Fibroblast of lung (primary cell): Measurements from ENCODE around the gene TWF2. TPM values are rescaled to one million over a fixed set of nuclear protein-coding genes. Genes with fewer than 3 reads are reported as not detected.

Source experiments
- DNase-seq, 2 donors: peaks; one replicate each; pipeline versions ENCODE4 v3.0.0 to v3.0.0-alpha.2; 2010; ENCODE audit warnings: low read depth in 2 of 2
- H2AFZ ChIP-seq: 2 replicates; pipeline ENCODE4 v1.5.1; 2012; ENCODE audit warnings: low read length, control low read depth, inconsistent platforms
- H3K27ac ChIP-seq: 2 replicates; pipeline ENCODE4 v1.5.1; 2011; ENCODE audit warnings: low read length, control low read depth; ENCODE audit not compliant: insufficient read depth
- H3K27me3 ChIP-seq: 2 replicates; pipeline ENCODE4 v1.5.1; 2011; ENCODE audit warnings: mild to moderate bottlenecking, low read length; ENCODE audit not compliant: control insufficient read depth, insufficient read depth
- H3K36me3 ChIP-seq: 2 replicates; pipeline ENCODE4 v1.5.1; 2011; ENCODE audit warnings: low read length; ENCODE audit not compliant: control insufficient read depth, insufficient read depth
- H3K4me1 ChIP-seq: 2 replicates; pipeline ENCODE4 v1.5.1; 2011; ENCODE audit warnings: low read length; ENCODE audit not compliant: control insufficient read depth, insufficient read depth; ENCODE audit errors: extremely low read depth
- H3K4me2 ChIP-seq: 2 replicates; pipeline ENCODE4 v1.5.1; 2011; ENCODE audit warnings: low read length, control low read depth; ENCODE audit not compliant: insufficient read depth; ENCODE audit errors: extremely low read depth
- H3K4me3 ChIP-seq, 4 experiments: fragments of 200-600 bp in 1 of 4; sonication (generic) in 1 of 4; replicated peaks in 1 of 4; 2 replicates each; pipeline ENCODE4 v1.5.1; 2011 to 2016; ENCODE audit warnings: low read length in 4 of 4, low read depth in 3 of 4, mild to moderate bottlenecking in 3 of 4, control low read depth in 2 of 4, inconsistent platforms in 1 of 4, mixed read lengths in 1 of 4; ENCODE audit not compliant: insufficient read depth in 1 of 4; ENCODE audit errors: control extremely low read depth in 1 of 4
- H3K79me2 ChIP-seq: 2 replicates; pipeline ENCODE4 v1.5.1; 2012; ENCODE audit warnings: mild to moderate bottlenecking, low read length, inconsistent platforms; ENCODE audit not compliant: control insufficient read depth, insufficient read depth
- H3K9ac ChIP-seq: 2 replicates; pipeline ENCODE4 v1.5.1; 2011; ENCODE audit warnings: mild to moderate bottlenecking, low read length, control low read depth; ENCODE audit not compliant: insufficient read depth
- H3K9me3 ChIP-seq: 2 replicates; pipeline ENCODE4 v1.5.1; 2012; ENCODE audit warnings: low read depth, low read length; ENCODE audit not compliant: control insufficient read depth, insufficient read depth
- H4K20me1 ChIP-seq: 2 replicates; pipeline ENCODE4 v1.5.1; 2011; ENCODE audit warnings: low read length; ENCODE audit not compliant: control insufficient read depth, insufficient read depth; ENCODE audit errors: extremely low read depth
- CTCF ChIP-seq, 2 donors: IDR thresholded peaks in 1 of 2; conservative IDR thresholded peaks in 1 of 2; 1 replicate in 1 of 2; 2 replicates in 1 of 2; pipeline ENCODE4 v1.5.1; 2011 to 2012; ENCODE audit warnings: low read length in 2 of 2, control low read depth in 1 of 2, inconsistent platforms in 1 of 2, low read depth in 1 of 2, mild to moderate bottlenecking in 1 of 2
- EZH2 ChIP-seq: IDR thresholded peaks from 2 replicates; pipeline ENCODE4 v1.5.1; 2012; ENCODE audit warnings: low read length, control low read depth, mild to moderate bottlenecking; ENCODE audit errors: missing control alignments
- polyA plus RNA-seq, 2 donors: library from polyadenylated mRNA; depleted of rRNA in 1 of 2; stranded (reverse) in 1 of 2; unstranded in 1 of 2; fragments of >200 nt; gene quantifications; 2 replicates each; pipeline ENCODE4 v1.2.1, GENCODE V29; 2011 to 2012; ENCODE audit warnings: missing spikeins in 1 of 2
- total RNA-seq: library from RNA; depleted of rRNA; stranded (reverse); fragments of >200 nt; gene quantifications from 2 replicates; pipeline ENCODE4 v1.2.1, GENCODE V29; 2014

TWF2 gene
- total and polyA plus RNA-seq, 2 donors (not counting 1 experiment from before 2014, with no cell fraction given): 67.2 to 69.9 TPM

DNA sequence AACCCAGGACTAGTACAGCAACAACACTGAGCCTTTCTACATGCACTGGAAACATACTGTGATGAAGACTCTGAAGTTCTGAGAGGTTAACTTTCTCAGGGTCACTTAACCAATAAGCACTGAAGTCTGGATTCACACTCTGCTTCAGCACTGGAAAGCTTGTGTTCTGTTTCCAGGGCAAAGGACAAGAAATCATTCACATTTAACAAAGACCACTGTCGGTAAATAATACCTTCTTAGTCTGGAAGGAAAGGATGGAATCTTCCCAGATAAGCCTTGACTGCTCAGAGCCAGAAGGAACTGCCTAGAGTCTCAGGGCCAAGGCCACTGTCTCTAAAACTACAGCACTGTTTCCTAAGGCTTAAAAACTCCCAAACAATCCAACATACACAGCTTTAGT lies 44.3 kb upstream of the TWF2 start:
- TF ChIP-seq CTCF (conservative IDR thresholded peaks at IDR 0.05 in 1 of 2, IDR thresholded peaks at IDR 0.05 in 1 of 2; ENCODE audit: low read depth in 1 of 2, low read length in 2 of 2) (no peak), EZH2 (no peak)
- H3K4me1 ChIP-seq: peaks cover 3% of the 10 kb centered on the region
- H3K27me3 ChIP-seq: no peaks in the 10 kb centered on the region

GRCh38 chr3:52281981-52282801 lies 43.2 kb upstream of the TWF2 start:
- no peak for TF ChIP-seq EZH2
- TF ChIP-seq CTCF (conservative IDR thresholded peaks at IDR 0.05 in 1 of 2, IDR thresholded peaks at IDR 0.05 in 1 of 2; ENCODE audit: low read depth in 1 of 2, low read length in 2 of 2): no peak
- no peak overlapping the region for H3K4me3 ChIP-seq
- H3K4me1 ChIP-seq: peaks cover 3% of the 10 kb centered on the region
- H4K20me1 ChIP-seq: no peaks in the 10 kb centered on the region
- no peak overlapping the region for H2AFZ ChIP-seq
- H3K9me3 ChIP-seq: no peaks in the 10 kb centered on the region
- H3K36me3 ChIP-seq: no peaks in the 10 kb centered on the region
- no peak overlapping the region for H3K4me2 ChIP-seq
- H3K27me3 ChIP-seq: no peaks in the 10 kb centered on the region
- no peak overlapping the region for H3K9ac ChIP-seq
- H3K27ac ChIP-seq: no peak overlapping the region
- no peak for DNase-seq
- peaks cover 10% of the 10 kb centered on the region for H3K79me2 ChIP-seq

More for the DNA sequence above, 44.3 kb upstream of the TWF2 start:
- Histone ChIP-seq H2AFZ (no peak overlapping the region), H3K4me3 (no peak overlapping the region), H3K79me2 (no peaks in the 10 kb centered on the region), H3K36me3 (no peaks in the 10 kb centered on the region), H3K27ac (no peak overlapping the region), H4K20me1 (no peaks in the 10 kb centered on the region), H3K9me3 (no peaks in the 10 kb centered on the region), H3K9ac (no peak overlapping the region), H3K4me2 (no peak overlapping the region)
- no peak for DNase-seq

- Histone ChIP-seq H4K20me1 (peaks cover 3% of the 10 kb centered on the region), H3K79me2 (peaks cover 31% of the 10 kb centered on the region), H3K9me3 (no peaks in the 10 kb centered on the region), H3K4me2 (peak overlapping the region; percentile 45), H3K27ac (peak overlapping the region; percentile 9), H3K9ac (no peak overlapping the region), H3K27me3 (no peaks in the 10 kb centered on the region), H3K36me3 (no peaks in the 10 kb centered on the region), H3K4me3 (peak overlapping the region in 1 of 4 experiments; percentile 23), H3K4me1 (peaks cover 5% of the 10 kb centered on the region), H2AFZ (peak overlapping the region; percentile 29)
- no peak for TF ChIP-seq CTCF (conservative IDR thresholded peaks at IDR 0.05 in 1 of 2, IDR thresholded peaks at IDR 0.05 in 1 of 2; ENCODE audit: low read depth in 1 of 2, low read length in 2 of 2)
- TF ChIP-seq EZH2: no peak
- DNase-seq: peak; percentile 59 to 60
Measured at GRCh38 chr3:52280050-52280461, 41.1 kb upstream of the TWF2 start.
